Neuronal stem cell (in vitro differentiated cells): Measurements from ENCODE around the gene FLT1.

Source experiments
- DNase-seq: peaks from one replicate; pipeline ENCODE4 v3.0.0-alpha.2; 2013; ENCODE audit warnings: low spot score
- H2AFZ ChIP-seq: one replicate; pipeline ENCODE4 v1.6.1; 2013; ENCODE audit warnings: mild to moderate bottlenecking, low read length, inconsistent platforms
- H2AK5ac ChIP-seq: 2 replicates; pipeline ENCODE4 v1.6.1; 2013; ENCODE audit warnings: low read depth, mild to moderate bottlenecking, inconsistent platforms, low read length, moderate library complexity, mixed read lengths
- H2BK120ac ChIP-seq: 2 replicates; pipeline ENCODE4 v1.6.1; 2013; ENCODE audit warnings: low read depth, mild to moderate bottlenecking, inconsistent platforms, low read length, moderate library complexity, mixed read lengths
- H2BK12ac ChIP-seq: one replicate; pipeline ENCODE4 v1.6.1; 2013; ENCODE audit warnings: low read length, inconsistent platforms
- H2BK15ac ChIP-seq: 2 replicates; pipeline ENCODE4 v1.6.1; 2013; ENCODE audit warnings: mild to moderate bottlenecking, low read length, inconsistent platforms, mixed read lengths
- H2BK5ac ChIP-seq: one replicate; pipeline ENCODE4 v1.6.1; 2013; ENCODE audit warnings: inconsistent platforms, mild to moderate bottlenecking, low read length, moderate library complexity
- H3K14ac ChIP-seq: one replicate; pipeline ENCODE4 v1.6.1; 2013; ENCODE audit warnings: low read length, inconsistent platforms
- H3K18ac ChIP-seq: 2 replicates; pipeline ENCODE4 v1.6.1; 2013; ENCODE audit warnings: low read length, inconsistent platforms
- H3K23ac ChIP-seq: 2 replicates; pipeline ENCODE4 v1.6.1; 2013; ENCODE audit warnings: low read depth, mild to moderate bottlenecking, mixed read lengths, low read length, inconsistent platforms; ENCODE audit not compliant: poor library complexity
- H3K27ac ChIP-seq: replicated peaks from 3 replicates; pipeline ENCODE4 v1.5.1; 2013; ENCODE audit warnings: low read length, inconsistent platforms
- H3K27me3 ChIP-seq, 3 experiments: 2 replicates each; pipeline ENCODE4 v1.6.1; 2013; ENCODE audit warnings: low read length in 3 of 3, mild to moderate bottlenecking in 2 of 3, inconsistent platforms in 1 of 3, low read depth in 1 of 3, mixed read lengths in 1 of 3, moderate library complexity in 1 of 3; ENCODE audit not compliant: control insufficient read depth in 3 of 3, insufficient read depth in 3 of 3
- H3K36me3 ChIP-seq, 2 donors: replicated peaks in 1 of 2; 2 replicates each; pipeline ENCODE4 v1.6.1; 2013; ENCODE audit warnings: low read length in 2 of 2; ENCODE audit not compliant: control insufficient read depth in 2 of 2, insufficient read depth in 2 of 2
- H3K4ac ChIP-seq: 2 replicates; pipeline ENCODE4 v1.6.1; 2013; ENCODE audit warnings: inconsistent platforms, mild to moderate bottlenecking, low read length, moderate library complexity
- H3K4me1 ChIP-seq, 2 donors: 1 replicate in 1 of 2; 2 replicates in 1 of 2; pipeline ENCODE4 v1.6.1; 2013; ENCODE audit warnings: low read length in 2 of 2, low read depth in 1 of 2; ENCODE audit not compliant: control insufficient read depth in 2 of 2, insufficient read depth in 1 of 2
- H3K4me2 ChIP-seq: one replicate; pipeline ENCODE4 v1.6.1; 2013; ENCODE audit warnings: mild to moderate bottlenecking, low read length, inconsistent platforms; ENCODE audit not compliant: insufficient read depth, poor library complexity, severe bottlenecking
- H3K4me3 ChIP-seq, 2 donors: 2 replicates each; pipeline ENCODE4 v1.5.1; 2013; ENCODE audit warnings: low read length in 2 of 2, mild to moderate bottlenecking in 2 of 2, inconsistent platforms in 1 of 2, moderate library complexity in 1 of 2
- H3K79me1 ChIP-seq: one replicate; pipeline ENCODE4 v1.6.1; 2013; ENCODE audit warnings: low read depth, mild to moderate bottlenecking, inconsistent platforms, low read length, moderate library complexity
- H3K9ac ChIP-seq: one replicate; pipeline ENCODE4 v1.6.1; 2013; ENCODE audit warnings: mild to moderate bottlenecking, low read depth, low read length, inconsistent platforms; ENCODE audit not compliant: poor library complexity
- H3K9me3 ChIP-seq, 2 donors: replicated peaks in 1 of 2; 2 replicates each; pipeline versions ENCODE3 to v1.6.1; 2013; ENCODE audit warnings: low read length in 2 of 2, mild to moderate bottlenecking in 2 of 2, inconsistent platforms in 1 of 2, low read depth in 1 of 2, mixed read lengths in 1 of 2, moderate library complexity in 1 of 2; ENCODE audit not compliant: control insufficient read depth in 2 of 2, insufficient read depth in 1 of 2
- H4K8ac ChIP-seq: one replicate; pipeline ENCODE4 v1.6.1; 2013; ENCODE audit warnings: low read depth, mild to moderate bottlenecking, inconsistent platforms, low read length, moderate library complexity
- H4K91ac ChIP-seq: one replicate; pipeline ENCODE4 v1.6.1; 2013; ENCODE audit warnings: low read length, low read depth, mild to moderate bottlenecking, inconsistent platforms; ENCODE audit not compliant: poor library complexity
- WGBS, 2 donors: extraction: QIAGEN DNeasy Blood & Tissue Kit; methylation state at CpG; one replicate each; pipeline ENCODE4 v1.1.7; 2013; ENCODE audit warnings: missing lambda C conversion rate in 2 of 2, mixed read lengths in 1 of 2; ENCODE audit not compliant: insufficient read length in 2 of 2, insufficient replicate concordance in 1 of 2; ENCODE audit errors: extremely low coverage in 2 of 2; 5-methylcytosine and 5-hydroxymethylcytosine counted together

FLT1 gene

DNA sequence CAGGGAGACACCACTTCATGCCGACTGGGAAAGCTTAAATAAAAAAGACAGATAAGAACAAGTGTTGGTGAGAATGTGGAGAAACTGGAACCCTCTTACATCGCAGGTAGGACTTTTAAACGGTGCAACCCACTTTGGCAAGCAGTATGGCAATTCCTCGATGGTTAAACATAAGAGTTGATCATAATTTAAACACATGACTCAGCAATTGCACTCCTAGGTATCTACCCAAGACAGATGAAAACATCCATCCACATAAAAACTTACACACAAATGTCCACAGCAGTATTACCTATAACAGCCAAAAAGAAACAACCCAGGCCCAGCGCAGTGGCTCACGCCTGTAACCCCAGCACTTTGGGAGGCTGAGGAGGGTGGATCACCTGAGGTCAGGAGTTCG, 21.9 kb downstream of the FLT1 start:
- Histone ChIP-seq H3K4ac (no peak overlapping the region), H3K27me3 (peaks cover 0 to 8% (median 0%) of the 10 kb centered on the region in 3 experiments), H2BK5ac (no peak overlapping the region), H3K4me1 (no peaks in the 10 kb centered on the region), H3K9me3 (no peaks in the 10 kb centered on the region), H2AK5ac (no peak overlapping the region), H3K18ac (no peak overlapping the region), H4K8ac (no peak overlapping the region), H3K36me3 (no peaks in the 10 kb centered on the region), H3K23ac (no peak overlapping the region), H2BK12ac (no peak overlapping the region), H2AFZ (no peak overlapping the region), H4K91ac (no peak overlapping the region), H2BK120ac (no peak overlapping the region), H3K4me3 (no peak overlapping the region), H2BK15ac (no peak overlapping the region), H3K27ac (no peak overlapping the region), H3K9ac (no peak overlapping the region), H3K4me2 (no peak overlapping the region), H3K79me1 (no peaks in the 10 kb centered on the region), H3K14ac (no peak overlapping the region)
- no peak for DNase-seq
- no CpG with 5 or more reads among the region's 7 CpGs for WGBS, 2 donors

DNA sequence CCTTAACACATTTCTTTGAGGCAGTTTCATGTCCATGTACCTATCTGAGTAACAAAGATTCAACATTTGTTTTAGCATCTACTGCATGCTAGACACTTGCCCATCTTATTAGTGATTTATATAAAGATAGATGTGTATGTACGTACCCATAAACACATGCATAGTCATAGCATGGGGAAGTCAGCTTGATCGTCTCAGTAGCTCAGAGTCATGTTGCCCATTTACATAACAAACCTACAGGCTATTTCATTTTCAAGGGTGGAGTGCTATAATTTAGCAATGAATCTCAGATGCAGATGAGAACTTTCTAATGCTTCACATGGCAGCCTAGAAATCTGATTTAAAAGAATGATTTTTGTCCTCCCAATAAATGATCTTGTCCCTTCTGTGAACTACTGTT, 23.5 kb downstream of the FLT1 start:
- Histone ChIP-seq H3K4ac (no peak overlapping the region), H3K23ac (no peak overlapping the region), H4K91ac (no peak overlapping the region), H3K9ac (no peak overlapping the region), H2BK120ac (no peak overlapping the region), H3K27ac (no peak overlapping the region), H2BK15ac (no peak overlapping the region), H3K27me3 (peaks cover 0 to 6% (median 0%) of the 10 kb centered on the region in 3 experiments), H2BK12ac (no peak overlapping the region), H3K14ac (no peak overlapping the region), H2AFZ (no peak overlapping the region), H3K4me2 (no peak overlapping the region), H3K18ac (no peak overlapping the region), H3K79me1 (no peaks in the 10 kb centered on the region), H4K8ac (no peak overlapping the region), H3K9me3 (no peaks in the 10 kb centered on the region), H3K4me3 (no peak overlapping the region), H3K36me3 (no peaks in the 10 kb centered on the region), H3K4me1 (no peaks in the 10 kb centered on the region), H2AK5ac (no peak overlapping the region), H2BK5ac (no peak overlapping the region)
- WGBS, 2 donors = no CpG with 5 or more reads among the region's 2 CpGs
- DNase-seq = no peak

DNA sequence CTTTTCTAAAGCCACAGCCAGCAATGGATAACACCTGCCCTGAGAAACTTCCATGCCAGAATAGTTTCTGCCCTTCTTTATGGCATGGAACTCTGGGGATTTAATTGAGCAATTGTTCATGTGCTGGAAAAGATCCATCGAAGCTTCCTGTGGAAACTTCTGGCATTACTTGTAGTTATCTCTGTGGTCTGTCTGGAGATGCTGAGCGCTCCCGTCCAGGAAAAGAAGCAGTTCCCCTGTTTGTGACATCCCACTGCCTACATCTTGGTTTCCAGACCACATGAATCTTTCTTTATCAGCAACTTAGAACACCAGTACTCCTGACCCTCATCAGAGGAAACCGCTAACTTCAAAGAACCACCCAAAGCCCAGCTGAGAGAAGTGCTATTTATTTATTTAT, 24.6 kb downstream of the FLT1 start:
- no CpG with 5 or more reads among the region's 4 CpGs for WGBS, 2 donors
- no peak overlapping the region for H3K27ac ChIP-seq
- no peak overlapping the region for H2BK5ac ChIP-seq
- no peak overlapping the region for H2BK12ac ChIP-seq
- H3K4ac ChIP-seq = no peak overlapping the region
- peaks cover 0 to 10% (median 0%) of the 10 kb centered on the region in 3 experiments for H3K27me3 ChIP-seq
- H2AFZ ChIP-seq = no peak overlapping the region
- H3K9ac ChIP-seq = no peak overlapping the region
- H3K18ac ChIP-seq = no peak overlapping the region
- no peaks in the 10 kb centered on the region for H3K9me3 ChIP-seq
- H3K4me1 ChIP-seq = no peaks in the 10 kb centered on the region
- H4K91ac ChIP-seq = no peak overlapping the region
- no peak for DNase-seq
- no peak overlapping the region for H3K4me3 ChIP-seq
- H2BK120ac ChIP-seq = no peak overlapping the region
- H4K8ac ChIP-seq = no peak overlapping the region
- no peak overlapping the region for H3K23ac ChIP-seq
- no peaks in the 10 kb centered on the region for H3K79me1 ChIP-seq
- no peak overlapping the region for H3K4me2 ChIP-seq
- no peak overlapping the region for H3K14ac ChIP-seq
- no peak overlapping the region for H2BK15ac ChIP-seq
- H2AK5ac ChIP-seq = no peak overlapping the region
- no peaks in the 10 kb centered on the region for H3K36me3 ChIP-seq

DNA sequence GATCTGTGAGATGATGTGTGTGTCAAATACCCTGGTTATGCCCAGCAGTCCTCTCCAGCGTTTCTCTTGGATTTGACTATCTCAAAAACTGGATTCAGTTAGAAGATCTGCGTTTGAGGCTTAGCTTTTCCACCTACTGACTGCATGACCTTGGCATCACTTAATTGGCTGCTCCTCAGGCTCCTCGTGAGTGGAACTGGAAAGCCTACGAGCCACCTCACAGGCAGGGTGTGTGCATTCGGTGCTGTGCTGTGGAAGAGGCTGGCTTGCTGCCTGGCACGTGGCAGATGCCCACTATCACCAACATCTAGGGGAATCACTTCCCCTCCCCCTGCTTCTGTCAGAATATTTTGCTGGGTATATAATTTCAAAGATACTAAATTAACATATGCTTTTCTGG, 25.6 kb downstream of the FLT1 start:
- Histone ChIP-seq H3K36me3 (no peaks in the 10 kb centered on the region), H3K4ac (no peak overlapping the region), H3K27ac (no peak overlapping the region), H3K4me1 (no peaks in the 10 kb centered on the region), H3K9ac (no peak overlapping the region), H2BK5ac (no peak overlapping the region), H3K9me3 (no peaks in the 10 kb centered on the region), H4K91ac (no peak overlapping the region), H3K23ac (no peak overlapping the region), H2BK12ac (no peak overlapping the region), H3K4me3 (no peak overlapping the region), H3K14ac (no peak overlapping the region), H2BK120ac (no peak overlapping the region), H3K79me1 (no peaks in the 10 kb centered on the region), H4K8ac (no peak overlapping the region), H3K18ac (peak overlapping the region; percentile 4), H3K27me3 (peaks cover 0 to 12% (median 0%) of the 10 kb centered on the region in 3 experiments), H3K4me2 (no peak overlapping the region), H2AK5ac (no peak overlapping the region), H2BK15ac (no peak overlapping the region), H2AFZ (no peak overlapping the region)
- WGBS, 2 donors = no CpG with 5 or more reads among the region's 6 CpGs
- DNase-seq = no peak
